HEK293T (cell line): ENCODE results near the gene RSPH3.
"Not testable (repeated sequence)": the region's sequence is repeated elsewhere in the genome, so short reads cannot be mapped to it uniquely, and the experiment has no call there.

Experiments used
- CTCF ChIA-PET: fragments of 350-600 bp; formaldehyde crosslinking; extraction: SDS; loops from one replicate; lab custom pipeline; 2021; ENCODE audit warnings: antibody characterized with exemption, inconsistent platforms; lab: Yijun Ruan, JAX
- POLR2A ChIA-PET: fragments of 350-600 bp; formaldehyde crosslinking; extraction: SDS; loops from one replicate; lab custom pipeline; 2020; ENCODE audit warnings: antibody characterized with exemption, inconsistent platforms; lab: Yijun Ruan, JAX
- DNase-seq: peaks from one replicate; pipeline ENCODE4 v3.0.0; 2012; ENCODE audit warnings: mixed read lengths; ENCODE audit errors: extremely low spot score
- ARNT ChIP-seq: fragments of 450-650 bp; IDR thresholded peaks from 2 replicates; pipeline ENCODE4 v1.6.1; 2017; ENCODE audit warnings: mild to moderate bottlenecking
- BHLHE40 ChIP-seq: fragments of 450-650 bp; IDR thresholded peaks from 2 replicates; pipeline ENCODE4 v1.6.1; 2016; ENCODE audit warnings: mild to moderate bottlenecking, moderate library complexity, borderline replicate concordance
- CTBP1 ChIP-seq: fragments of 450-650 bp; IDR thresholded peaks from 2 replicates; pipeline ENCODE4 v1.6.1; 2016; ENCODE audit warnings: borderline replicate concordance
- ELF4 ChIP-seq: fragments of 450-650 bp; IDR thresholded peaks from 2 replicates; pipeline ENCODE4 v1.6.1; 2017; ENCODE audit warnings: antibody characterized with exemption
- FOXA1 ChIP-seq: fragments of 450-650 bp; IDR thresholded peaks from 2 replicates; pipeline ENCODE4 v1.6.1; 2016; ENCODE audit warnings: mild to moderate bottlenecking
- FOXK2 ChIP-seq: fragments of 450-650 bp; IDR thresholded peaks from 2 replicates; pipeline ENCODE4 v1.6.1; 2016; ENCODE audit warnings: mild to moderate bottlenecking
- FOXM1 ChIP-seq: fragments of 450-650 bp; IDR thresholded peaks from 2 replicates; pipeline ENCODE4 v1.6.1; 2017; ENCODE audit warnings: mild to moderate bottlenecking, borderline replicate concordance
- HDGF ChIP-seq: fragments of 450-650 bp; IDR thresholded peaks from 2 replicates; pipeline ENCODE4 v1.6.1; 2017; ENCODE audit warnings: antibody characterized with exemption, borderline replicate concordance
- L3MBTL2 ChIP-seq: fragments of 450-650 bp; conservative IDR thresholded peaks from 2 replicates; pipeline ENCODE4 v1.6.1; 2016; ENCODE audit warnings: mild to moderate bottlenecking
- LEF1 ChIP-seq: fragments of 450-650 bp; IDR thresholded peaks from 2 replicates; pipeline ENCODE4 v1.6.1; 2017; ENCODE audit warnings: mild to moderate bottlenecking, borderline replicate concordance
- NFRKB ChIP-seq: fragments of 450-650 bp; IDR thresholded peaks from 2 replicates; pipeline ENCODE4 v1.6.1; 2016; ENCODE audit warnings: mild to moderate bottlenecking, moderate library complexity
- SP1 ChIP-seq: fragments of 450-650 bp; IDR thresholded peaks from 2 replicates; pipeline ENCODE4 v1.6.1; 2017
- SUZ12 ChIP-seq: fragments of 450-650 bp; IDR thresholded peaks from 2 replicates; pipeline ENCODE4 v1.6.1; 2016; ENCODE audit warnings: mild to moderate bottlenecking
- TARDBP ChIP-seq: fragments of 450-650 bp; IDR thresholded peaks from 2 replicates; pipeline ENCODE4 v1.6.1; 2016
- ZNF384 ChIP-seq: fragments of 450-650 bp; IDR thresholded peaks from 2 replicates; pipeline ENCODE4 v1.6.1; 2016
- TF ChIP-seq, protein P1 (sequence below): fragments of 450-650 bp; IDR thresholded peaks from 2 replicates; pipeline ENCODE4 v1.6.1; 2016

RSPH3 gene

DNA sequence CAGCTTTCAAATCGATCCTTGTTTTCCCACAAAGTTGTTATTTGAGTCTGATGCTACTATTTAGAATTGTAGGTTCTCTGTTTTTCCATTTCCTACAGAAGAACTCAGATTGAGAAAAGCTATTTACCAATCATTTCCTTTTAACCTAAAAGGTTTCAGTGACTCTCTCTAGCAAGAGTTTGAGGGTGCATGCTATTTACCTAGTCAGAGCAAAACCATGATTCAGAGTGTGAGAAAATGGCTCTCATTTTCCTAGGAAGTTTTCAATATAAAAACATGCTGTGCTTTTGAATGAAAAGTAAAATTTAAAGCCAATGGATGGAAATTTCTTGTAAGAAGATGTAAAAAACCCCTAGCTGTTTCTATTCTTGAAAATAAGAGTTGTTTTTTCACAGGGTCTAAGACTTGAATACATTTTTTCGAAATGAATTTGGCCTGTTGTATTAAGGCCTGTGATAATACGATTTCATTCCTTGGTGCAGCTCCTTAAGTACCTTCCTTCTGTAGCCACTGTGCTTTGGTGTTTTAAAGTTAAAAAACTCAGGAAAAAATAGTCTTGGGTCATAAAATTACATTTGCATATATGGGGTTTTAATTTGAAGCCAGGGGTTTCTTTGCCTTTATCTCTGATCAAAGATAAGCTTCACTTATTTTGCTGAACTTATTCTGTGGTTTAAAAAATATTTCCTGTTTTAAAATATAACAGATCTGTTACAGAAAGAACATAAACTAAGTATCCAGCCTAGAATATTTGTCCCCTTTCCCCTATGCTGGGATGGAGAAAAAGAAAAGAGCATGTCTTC, 18.0 kb upstream of the RSPH3 start:
- TF ChIP-seq ARNT, result no peak
- no peak for TF ChIP-seq SUZ12
- TF ChIP-seq, protein P1, sequence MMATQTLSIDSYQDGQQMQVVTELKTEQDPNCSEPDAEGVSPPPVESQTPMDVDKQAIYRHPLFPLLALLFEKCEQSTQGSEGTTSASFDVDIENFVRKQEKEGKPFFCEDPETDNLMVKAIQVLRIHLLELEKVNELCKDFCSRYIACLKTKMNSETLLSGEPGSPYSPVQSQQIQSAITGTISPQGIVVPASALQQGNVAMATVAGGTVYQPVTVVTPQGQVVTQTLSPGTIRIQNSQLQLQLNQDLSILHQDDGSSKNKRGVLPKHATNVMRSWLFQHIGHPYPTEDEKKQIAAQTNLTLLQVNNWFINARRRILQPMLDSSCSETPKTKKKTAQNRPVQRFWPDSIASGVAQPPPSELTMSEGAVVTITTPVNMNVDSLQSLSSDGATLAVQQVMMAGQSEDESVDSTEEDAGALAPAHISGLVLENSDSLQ, result no peak
- no peak for TF ChIP-seq LEF1
- no peak for TF ChIP-seq SP1
- no peak for TF ChIP-seq NFRKB
- TF ChIP-seq BHLHE40, result no peak
- TF ChIP-seq ZNF384, result no peak
- TF ChIP-seq CTBP1, result no peak
- no peak for TF ChIP-seq L3MBTL2

DNA sequence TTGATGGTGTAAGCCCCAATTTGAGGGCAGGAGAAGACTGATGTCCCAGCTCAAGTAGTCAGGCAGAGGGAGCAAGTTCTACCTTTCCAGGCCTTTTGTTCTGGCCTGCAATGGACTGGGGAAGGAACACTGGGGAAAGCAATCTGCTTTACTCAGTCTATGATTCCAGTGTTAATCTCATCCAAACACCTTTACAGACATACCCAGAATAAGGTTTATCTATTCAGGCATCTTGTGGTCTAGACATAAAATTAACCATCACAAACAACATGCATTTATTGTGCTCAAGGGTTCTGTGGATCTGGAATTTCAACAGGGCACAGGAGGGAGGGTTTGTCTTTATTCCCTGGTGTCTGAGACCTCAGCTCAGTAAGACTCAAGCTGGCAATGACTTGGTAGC, 14.4 kb upstream of the RSPH3 start:
- TF ChIP-seq BHLHE40 (no peak), HDGF (no peak), TARDBP (no peak), ELF4 (no peak), SP1 (no peak), L3MBTL2 (no peak)
- ChIA-PET POLR2A (no interaction called here), CTCF (no interaction called here)
- DNase-seq, result no peak

More for the DNA sequence above, 18.0 kb upstream of the RSPH3 start:
- ChIA-PET CTCF (interaction anchor here (1.0 kb wide), 1 partner anchor 9 kb away, joined by 3 read pairs; no protein-coding TSS in a partner anchor), POLR2A (interaction anchor here (0.7 to 1.6 kb wide), 2 partner anchors 18 kb away, joined by 3 to 4 read pairs; partner anchors contain the start of gene RSPH3)
- no peak for DNase-seq

DNA sequence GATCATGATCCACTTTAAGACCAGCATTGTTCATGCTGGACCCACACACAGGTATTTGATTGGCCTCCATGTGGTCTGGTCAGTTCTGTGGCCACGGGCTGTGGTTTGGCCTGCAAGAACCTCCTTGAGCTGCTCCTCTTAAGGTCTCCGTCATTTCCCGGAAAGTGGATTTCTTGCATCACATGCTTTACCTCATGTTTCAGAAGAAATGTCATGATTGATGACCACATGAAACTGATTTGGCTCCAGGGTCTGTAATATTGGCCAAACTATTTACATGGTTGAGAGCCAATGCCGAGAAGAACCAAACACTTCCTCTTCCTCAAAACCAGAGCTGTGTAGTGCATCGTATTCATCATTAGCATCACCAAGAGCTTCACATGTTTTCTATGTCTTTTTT, 13.2 kb upstream of the RSPH3 start:
- DNase-seq, result no peak
- ChIA-PET POLR2A (interaction anchor here (0.6 to 1.0 kb wide), 2 partner anchors 13 to 18 kb away, joined by 3 to 5 read pairs; partner anchors contain the start of gene RSPH3), CTCF (no interaction called here)
- TF ChIP-seq SUZ12 (no peak), BHLHE40 (no peak)

DNA sequence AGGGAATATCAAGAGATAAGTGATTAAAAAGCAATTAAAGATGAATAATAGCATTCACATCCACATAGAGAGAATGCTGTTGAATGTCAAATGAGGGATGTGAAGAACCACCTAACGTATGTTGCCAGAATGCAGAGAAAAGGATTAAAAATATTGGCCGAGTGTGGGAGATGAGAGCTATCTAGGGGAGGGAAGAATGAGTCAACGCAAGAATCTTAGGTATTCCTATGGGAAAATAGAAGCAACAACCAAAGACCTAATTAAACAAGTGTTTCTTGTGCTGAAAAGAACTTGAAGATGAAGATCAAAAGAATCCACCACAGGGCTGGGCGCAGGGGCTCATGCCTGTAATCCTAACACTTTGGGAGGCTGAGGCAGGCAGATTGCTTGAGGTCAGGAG, 12.2 kb upstream of the RSPH3 start:
- DNase-seq, result no peak
- ChIA-PET CTCF (no interaction called here), POLR2A (no interaction called here)
- no peak for TF ChIP-seq ZNF384
- no peak for TF ChIP-seq SP1
- no peak for TF ChIP-seq L3MBTL2
- no peak for TF ChIP-seq ARNT
- no peak for TF ChIP-seq CTBP1
- TF ChIP-seq FOXM1, result no peak
- TF ChIP-seq, protein P1, result no peak
- TF ChIP-seq FOXK2, result no peak
- no peak for TF ChIP-seq HDGF
- TF ChIP-seq NFRKB, result no peak
- no peak for TF ChIP-seq BHLHE40
- TF ChIP-seq FOXA1, result no peak
- no peak for TF ChIP-seq ELF4
- TF ChIP-seq TARDBP, result no peak
- TF ChIP-seq LEF1, result no peak
- TF ChIP-seq SUZ12, result no peak

DNA sequence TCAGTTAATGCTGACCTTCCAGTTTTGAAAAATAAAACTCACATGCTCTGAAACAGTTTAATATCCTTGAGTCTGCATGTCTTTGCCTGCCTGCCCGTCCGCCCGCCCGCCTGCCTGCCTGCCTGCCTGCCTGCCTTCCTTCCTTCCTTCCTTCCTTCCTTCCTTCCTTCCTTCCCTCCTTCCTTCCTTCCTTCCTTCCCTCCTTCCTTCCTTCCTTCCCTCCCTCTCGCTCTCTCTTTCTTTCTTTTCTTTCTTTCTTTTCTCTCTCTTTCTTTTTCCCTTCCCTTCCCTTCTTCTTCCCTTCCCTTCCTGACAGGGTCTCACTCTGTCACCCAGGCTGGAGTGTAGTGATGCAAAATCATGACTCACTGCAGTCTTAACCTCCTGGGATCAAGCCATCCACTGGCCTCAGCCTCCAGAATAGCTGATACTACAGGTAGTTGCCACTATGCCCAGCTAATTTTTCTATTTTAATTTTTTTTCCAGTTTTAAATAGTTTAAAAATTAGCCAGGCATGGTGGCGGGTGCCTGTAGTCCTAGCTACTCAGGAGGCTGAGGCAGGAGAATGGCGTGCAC, 10.1 kb upstream of the RSPH3 start:
- POLR2A ChIA-PET, result not testable (repeated sequence)

DNA sequence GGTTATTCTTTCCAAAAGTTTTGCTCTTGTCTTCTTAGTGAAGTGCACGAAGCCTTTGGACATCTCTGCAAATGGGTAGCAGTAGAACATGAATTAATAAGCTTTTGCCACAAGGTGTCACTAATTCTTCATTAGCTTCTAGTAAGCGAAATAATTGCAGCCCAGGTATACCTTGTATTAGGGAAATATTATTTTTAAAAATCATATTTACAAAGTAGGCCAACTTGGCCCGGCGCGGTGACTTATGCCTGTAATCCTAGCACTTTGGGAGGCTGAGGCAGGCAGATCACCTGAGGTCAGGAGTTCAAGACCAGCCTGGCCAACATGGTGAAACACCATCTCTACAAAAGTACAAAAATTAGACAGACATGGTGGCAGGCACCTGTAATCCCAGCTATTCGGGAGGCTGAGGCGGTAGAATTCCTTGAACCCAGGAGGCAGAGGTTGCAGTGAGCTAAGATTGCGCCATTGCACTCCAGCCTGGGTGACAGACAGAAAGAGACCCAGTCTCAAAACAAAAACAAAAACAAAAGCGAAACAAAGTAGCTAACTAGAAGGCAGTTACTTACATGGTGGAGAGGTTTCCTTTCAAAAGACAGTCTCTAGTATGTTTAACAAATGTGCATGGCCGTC, 8.8 kb upstream of the RSPH3 start:
- POLR2A ChIA-PET, result interaction anchor here (1.2 kb wide), 1 partner anchor 9 kb away, joined by 3 read pairs; the partner anchor contains the start of gene RSPH3
- no peak for TF ChIP-seq FOXM1
- TF ChIP-seq CTBP1, result no peak
- TF ChIP-seq FOXA1, result no peak
- no peak for TF ChIP-seq FOXK2
- no peak for TF ChIP-seq TARDBP
- TF ChIP-seq, protein P1, result no peak
- TF ChIP-seq BHLHE40, result no peak
- TF ChIP-seq SUZ12, result no peak
- no peak for TF ChIP-seq NFRKB
- no peak for TF ChIP-seq SP1
- no peak for DNase-seq
- CTCF ChIA-PET, result interaction anchor here (0.9 to 1.6 kb wide), 5 partner anchors 10 to 126 kb away, joined by 3 to 6 read pairs (median 3); no protein-coding TSS in a partner anchor

More for the DNA sequence above, 10.1 kb upstream of the RSPH3 start:
- not testable (repeated sequence) for DNase-seq
- CTCF ChIA-PET, result interaction anchor here (0.6 to 1.4 kb wide), 3 partner anchors 9 to 93 kb away, joined by 3 to 8 read pairs (median 4); partner anchors contain the start of gene TAGAP
